Measurements from ENCODE around the gene BAHD1.
"Not testable (repeated sequence)": the region's sequence is repeated elsewhere in the genome, so short reads cannot be mapped to it uniquely, and the experiment has no call there.

BAHD1 gene

GRCh38 chr15:40443255-40443654 is 2.5 kb downstream of the BAHD1 start:
- no peak for DNase-seq (ENCODE audit: low read depth in 4 of 4, low spot score in 1 of 4)

GRCh38 chr15:40443846-40444245 is 3.1 kb downstream of the BAHD1 start:
- DNase-seq (ENCODE audit: low read depth in 4 of 4, low spot score in 1 of 4) = no peak

DNA sequence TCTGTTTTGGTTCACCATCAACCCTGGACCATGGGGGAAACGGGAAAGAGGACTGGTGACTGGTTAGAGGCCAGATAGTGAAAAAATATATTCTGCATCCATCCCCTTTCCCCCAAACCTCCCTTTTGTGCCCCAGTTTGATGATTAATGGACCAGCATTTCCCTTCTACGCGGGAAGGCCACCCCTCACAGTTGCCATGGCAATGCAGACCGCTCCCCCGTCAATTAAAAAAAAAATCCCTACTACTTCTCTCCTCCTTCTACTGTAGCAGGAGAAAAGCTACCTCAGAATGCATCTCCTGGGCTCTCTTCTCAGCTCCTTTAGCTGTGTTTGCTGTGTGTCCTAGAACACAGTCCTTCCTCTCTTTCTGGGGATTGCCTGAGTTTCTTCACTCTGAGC is 4.0 kb downstream of the BAHD1 start:
- DNase-seq (ENCODE audit: low read depth in 4 of 4, low spot score in 1 of 4) = no peak

GRCh38 chr15:40445421-40445922 is 4.7 kb downstream of the BAHD1 start:
- DNase-seq (ENCODE audit: low read depth in 4 of 4, low spot score in 1 of 4) = no peak

DNA sequence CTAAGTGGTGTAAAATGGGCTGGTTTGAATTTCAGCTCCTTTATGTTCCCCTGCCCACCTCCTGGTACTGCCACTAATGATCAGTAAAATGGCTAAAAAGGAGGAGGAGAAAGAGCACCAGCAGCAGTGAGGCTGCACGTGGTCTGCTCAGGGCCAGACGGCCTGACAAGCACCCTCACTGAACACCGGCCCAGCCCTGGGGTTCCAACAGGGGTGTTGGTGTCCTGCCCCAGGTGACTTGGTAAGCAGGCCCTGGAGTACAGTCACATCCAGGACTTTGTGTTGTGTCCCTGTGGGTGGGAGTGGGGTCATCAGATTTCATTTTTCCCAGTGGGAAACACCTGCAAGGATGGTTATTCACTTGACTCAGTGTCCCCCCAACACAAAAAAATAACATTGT is 5.4 kb downstream of the BAHD1 start:
- no peak for DNase-seq (ENCODE audit: low read depth in 4 of 4, low spot score in 1 of 4)

- DNase-seq (ENCODE audit: low read depth in 4 of 4, low spot score in 1 of 4) = no peak
Measured at GRCh38 chr15:40448354-40448753, 7.6 kb downstream of the BAHD1 start.

GRCh38 chr15:40449275-40449674 is 8.5 kb downstream of the BAHD1 start:
- DNase-seq (ENCODE audit: low read depth in 4 of 4, low spot score in 1 of 4) = no peak

DNA sequence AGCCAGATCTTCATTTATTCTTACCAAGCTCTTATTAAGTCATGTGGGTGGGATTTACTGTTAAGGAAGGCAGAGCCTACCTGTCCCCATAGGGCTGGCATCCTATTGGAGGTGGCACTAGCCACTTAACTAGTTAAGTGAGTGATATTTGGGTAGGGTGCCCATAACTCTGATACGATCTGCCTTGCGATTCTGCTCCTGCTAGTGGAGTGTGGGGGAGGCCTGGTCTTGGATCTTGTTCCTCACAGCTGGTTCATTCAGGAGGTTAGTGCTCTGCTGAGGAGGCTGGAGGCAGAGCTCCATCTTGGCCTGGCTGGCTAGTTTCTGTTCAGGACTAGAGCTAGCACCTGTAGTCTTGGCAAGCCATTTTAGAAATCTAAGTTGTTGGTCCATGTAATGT is 9.3 kb downstream of the BAHD1 start:
- DNase-seq (ENCODE audit: low read depth in 4 of 4, low spot score in 1 of 4) = no peak

DNA sequence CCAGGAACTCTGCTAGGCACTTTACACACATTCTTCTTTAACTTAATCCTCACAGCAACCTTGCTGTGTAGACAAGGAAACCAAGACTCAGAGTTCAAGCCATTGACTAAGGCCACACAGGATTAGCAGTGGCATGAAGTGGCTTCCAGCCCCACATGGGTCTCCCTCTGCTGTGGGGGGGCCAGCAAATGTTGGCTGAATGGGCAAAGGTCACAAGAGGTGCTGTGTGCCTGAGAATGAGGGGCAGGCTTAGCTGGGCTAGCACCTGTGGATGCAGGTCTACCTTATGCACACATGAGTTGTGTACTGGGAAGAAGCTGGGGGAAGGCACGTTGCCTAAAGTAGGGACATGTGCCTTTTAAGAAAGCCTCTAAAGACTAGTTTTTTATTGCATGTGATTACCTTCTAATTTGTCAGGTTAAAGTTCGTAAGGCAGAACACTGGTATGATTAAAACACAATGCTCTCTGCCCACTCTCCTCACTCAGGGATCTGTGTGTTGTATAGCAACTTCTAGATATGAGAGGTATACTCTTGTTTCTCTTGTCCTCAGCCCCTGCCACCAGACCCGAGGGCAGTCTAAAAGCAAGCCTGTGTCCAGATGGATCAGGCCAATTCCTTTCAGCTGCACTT is 10.9 kb downstream of the BAHD1 start:
- DNase-seq (ENCODE audit: low read depth in 4 of 4, low spot score in 1 of 4) = no peak

GRCh38 chr15:40452296-40453090 is 11.7 kb downstream of the BAHD1 start:
- DNase-seq (ENCODE audit: low read depth in 4 of 4, low spot score in 1 of 4) = no peak

DNA sequence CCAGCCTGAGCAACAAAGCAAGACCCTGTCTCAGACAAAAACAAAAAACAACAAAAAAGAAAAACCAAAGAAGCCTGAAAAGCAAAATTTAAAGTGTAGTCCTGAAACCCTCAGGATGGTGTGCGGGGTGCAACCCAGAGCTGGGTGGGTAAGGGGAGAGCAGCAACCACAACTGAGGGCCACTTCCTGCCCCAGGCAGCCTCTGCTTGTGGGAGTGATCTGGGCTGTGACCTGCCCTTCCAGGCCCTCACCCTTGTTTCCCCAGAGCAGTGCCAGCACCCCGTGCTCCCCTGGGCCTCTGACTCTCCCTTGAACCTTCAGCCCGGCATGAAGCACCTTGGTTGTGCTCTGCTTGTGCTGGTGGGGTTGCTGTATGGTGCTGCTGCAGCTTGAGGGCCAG is 13.2 kb downstream of the BAHD1 start:
- DNase-seq (ENCODE audit: low read depth in 4 of 4, low spot score in 1 of 4) = not testable (repeated sequence)

- no peak for DNase-seq (ENCODE audit: low read depth in 4 of 4, low spot score in 1 of 4)
Measured at GRCh38 chr15:40454904-40455391, 14.2 kb downstream of the BAHD1 start.

GRCh38 chr15:40456299-40456712 is 15.6 kb downstream of the BAHD1 start:
- DNase-seq (ENCODE audit: low read depth in 4 of 4, low spot score in 1 of 4) = no peak

DNA sequence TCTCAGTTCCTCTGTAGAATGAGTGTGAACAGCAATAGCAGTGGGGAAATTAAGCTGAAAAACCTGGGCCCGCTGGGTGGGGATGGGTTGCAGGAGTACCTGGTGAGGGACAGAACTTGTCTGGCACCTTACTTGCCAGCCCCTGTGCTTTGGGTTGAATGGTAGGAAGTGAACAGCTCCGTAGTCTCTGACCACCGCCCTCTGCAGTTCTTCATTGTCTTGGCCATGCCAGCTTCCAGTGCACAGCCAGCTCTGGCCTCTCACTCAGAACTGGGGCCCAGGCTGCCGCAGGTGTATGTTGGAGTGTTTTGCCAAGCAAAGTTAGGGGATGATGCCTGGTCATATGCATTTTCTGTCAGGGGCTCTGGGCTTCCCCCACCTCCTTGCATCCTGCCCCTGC is 16.0 kb downstream of the BAHD1 start:
- DNase-seq (ENCODE audit: low read depth in 4 of 4, low spot score in 1 of 4) = no peak

DNA sequence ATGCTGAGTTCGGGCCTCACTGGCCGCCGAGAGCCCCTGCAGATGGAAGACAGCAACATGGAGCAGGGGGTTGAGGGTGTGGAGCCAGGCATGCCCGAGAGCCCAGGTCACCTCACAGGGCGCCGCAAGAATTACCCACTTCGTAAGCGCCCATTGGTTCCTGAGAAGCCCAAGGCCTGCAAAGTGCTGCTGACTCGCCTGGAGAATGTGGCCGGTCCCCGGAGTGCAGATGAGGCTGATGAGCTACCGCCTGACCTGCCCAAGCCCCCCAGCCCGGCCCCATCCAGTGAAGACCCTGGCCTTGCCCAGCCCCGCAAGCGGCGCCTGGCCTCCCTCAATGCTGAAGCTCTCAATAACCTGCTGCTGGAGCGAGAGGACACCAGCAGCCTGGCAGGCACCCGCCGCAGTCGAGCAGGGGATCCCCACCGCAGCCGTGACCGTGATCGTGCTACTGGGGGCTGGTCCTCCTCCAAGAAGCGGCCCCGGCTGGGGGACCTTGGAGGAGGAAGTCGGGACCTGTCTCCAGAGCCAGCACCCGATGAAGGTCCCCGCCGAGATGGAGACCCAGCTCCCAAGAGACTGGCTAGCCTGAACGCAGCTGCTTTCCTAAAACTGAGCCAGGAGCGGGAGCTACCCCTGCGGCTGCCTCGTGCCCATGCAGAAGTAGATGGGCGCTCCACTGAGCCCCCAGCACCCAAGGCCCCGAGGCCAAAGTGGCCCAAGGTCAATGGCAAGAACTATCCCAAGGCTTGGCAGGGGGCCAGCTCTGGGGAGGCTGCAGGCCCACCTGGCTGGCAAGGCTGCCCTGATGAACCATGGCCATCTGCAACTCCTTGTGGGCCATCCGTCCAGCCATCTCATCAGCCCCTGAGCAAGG is 18.0 kb downstream of the BAHD1 start:
- no peak for DNase-seq (ENCODE audit: low read depth in 4 of 4, low spot score in 1 of 4)

- no peak for DNase-seq (ENCODE audit: low read depth in 4 of 4, low spot score in 1 of 4)
Measured at GRCh38 chr15:40459391-40460015, 18.8 kb downstream of the BAHD1 start.

- no peak for DNase-seq (ENCODE audit: low read depth in 4 of 4, low spot score in 1 of 4)
Measured at GRCh38 chr15:40460404-40460803, 19.7 kb downstream of the BAHD1 start.

- DNase-seq (ENCODE audit: low read depth in 4 of 4, low spot score in 1 of 4) = no peak
Measured at GRCh38 chr15:40461958-40462357, 21.2 kb downstream of the BAHD1 start.

DNA sequence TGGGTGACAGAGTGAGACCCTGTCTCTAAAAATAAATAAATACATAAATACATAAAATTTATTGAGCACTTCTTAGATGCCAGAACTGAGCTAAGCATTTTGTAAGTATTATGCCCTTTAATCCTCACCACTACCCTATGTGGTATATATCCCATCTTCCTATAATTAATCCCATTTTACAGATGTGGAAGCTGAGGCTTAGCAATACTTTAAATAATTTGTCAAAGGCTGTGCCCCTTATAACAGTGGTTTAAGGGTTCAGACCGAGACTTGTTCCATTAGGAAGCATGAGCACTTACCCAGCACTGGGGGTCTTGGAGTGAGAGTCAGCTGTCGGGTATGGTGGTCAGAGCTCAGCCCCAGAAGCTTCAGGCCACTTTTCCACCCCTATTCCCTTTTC is 22.5 kb downstream of the BAHD1 start:
- no peak for DNase-seq (ENCODE audit: low read depth in 4 of 4, low spot score in 1 of 4)

DNA sequence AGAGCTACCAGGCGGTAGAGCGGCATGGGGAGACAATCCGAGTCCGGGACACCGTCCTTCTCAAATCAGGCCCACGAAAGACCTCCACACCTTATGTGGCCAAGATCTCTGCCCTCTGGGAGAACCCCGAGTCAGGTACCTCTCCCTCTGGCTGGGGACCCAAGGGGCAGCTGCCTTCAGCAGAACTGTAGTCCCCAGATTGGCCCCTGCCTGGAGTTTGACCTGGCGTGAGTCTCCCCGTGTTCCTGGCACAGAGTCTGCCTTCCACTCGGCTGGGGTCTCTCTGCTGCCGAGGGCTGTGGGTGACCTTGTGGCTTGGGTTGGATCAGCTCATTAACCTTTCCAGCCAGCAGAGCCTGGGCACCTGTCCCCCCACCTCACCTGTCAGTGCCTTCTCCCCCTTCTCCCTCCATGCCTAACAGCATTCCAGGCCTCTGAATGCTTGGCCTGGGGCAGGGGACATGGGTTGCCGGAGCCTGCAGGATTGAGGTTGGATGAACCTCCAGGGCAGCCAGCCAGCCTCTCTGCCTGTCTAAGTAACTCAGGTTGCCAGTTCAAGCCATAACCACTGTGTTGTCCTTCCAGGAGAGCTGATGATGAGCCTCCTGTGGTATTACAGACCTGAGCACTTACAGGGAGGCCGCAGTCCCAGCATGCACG is 23.3 kb downstream of the BAHD1 start:
- no peak for DNase-seq (ENCODE audit: low read depth in 4 of 4, low spot score in 1 of 4)

Data from stimulated activated CD4-positive, alpha-beta T cell treated with anti-CD3 and anti-CD28 coated beads, Interleukin-1b, Interleukin-23, amount 100 ng/mL, for 24 hours (primary cell).